Activated T-helper 9 cell treated with anti-CD3 and anti-CD28 coated beads, Interleukin-2, amount 50 U/mL, for 16 hours (primary cell): ENCODE data around the gene RAET1E.
"Not testable (repeated sequence)": the region's sequence is repeated elsewhere in the genome, so short reads cannot be mapped to it uniquely, and the experiment has no call there.

Experiments used
- DNase-seq: peaks from one replicate; pipeline ENCODE4 v3.0.0-alpha.2; 2020; ENCODE audit warnings: low read depth

The RAET1E gene, protein sequence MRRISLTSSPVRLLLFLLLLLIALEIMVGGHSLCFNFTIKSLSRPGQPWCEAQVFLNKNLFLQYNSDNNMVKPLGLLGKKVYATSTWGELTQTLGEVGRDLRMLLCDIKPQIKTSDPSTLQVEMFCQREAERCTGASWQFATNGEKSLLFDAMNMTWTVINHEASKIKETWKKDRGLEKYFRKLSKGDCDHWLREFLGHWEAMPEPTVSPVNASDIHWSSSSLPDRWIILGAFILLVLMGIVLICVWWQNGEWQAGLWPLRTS

DNA sequence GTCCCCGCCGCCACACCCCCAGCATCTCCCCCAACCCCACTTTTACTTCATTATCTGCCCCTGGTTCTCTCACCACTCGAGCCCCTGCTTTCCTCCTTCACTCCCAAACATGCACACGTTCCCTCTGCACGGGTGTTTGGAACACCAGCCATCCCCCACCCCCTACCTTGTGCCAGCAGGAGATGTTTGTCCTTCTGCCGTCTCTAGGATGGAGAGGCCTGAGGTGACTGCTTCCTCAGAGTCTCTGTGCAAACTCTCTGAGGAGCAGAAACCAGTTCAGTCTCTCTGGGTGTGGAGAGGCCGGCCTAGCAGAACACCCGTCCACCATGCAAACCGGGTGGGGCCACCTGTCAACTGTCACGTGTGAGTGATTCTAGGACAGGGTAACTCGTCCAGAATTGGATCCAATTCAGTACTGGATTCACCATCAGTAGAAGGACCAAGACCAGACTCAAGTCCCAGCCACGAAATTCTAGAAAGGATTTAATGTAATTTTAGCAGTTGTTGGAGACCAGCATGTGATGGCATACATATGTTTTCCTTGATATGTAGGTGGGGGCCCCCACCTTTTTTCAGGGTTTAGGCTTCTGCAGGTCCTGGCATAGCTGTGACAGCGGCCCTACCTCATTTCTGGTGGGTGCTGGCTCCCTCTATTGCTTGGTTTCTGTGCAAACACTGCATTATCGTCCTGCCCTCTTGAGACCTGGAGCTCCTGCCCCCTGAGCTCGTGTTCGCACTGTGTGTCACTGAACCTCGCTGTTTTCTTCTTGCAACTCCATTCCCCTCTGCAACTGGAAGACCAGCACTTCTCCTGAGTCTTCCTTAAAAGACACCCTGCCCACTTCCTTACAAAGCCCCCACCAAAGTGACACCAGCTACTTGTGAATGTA lies at the start of gene RAET1E:
RAET1E (minus strand) TSS at position 259 of the 890 bp plus-strand sequence. CDS start 7,212 bp downstream, outside the sequence.
- no peak for DNase-seq

DNA sequence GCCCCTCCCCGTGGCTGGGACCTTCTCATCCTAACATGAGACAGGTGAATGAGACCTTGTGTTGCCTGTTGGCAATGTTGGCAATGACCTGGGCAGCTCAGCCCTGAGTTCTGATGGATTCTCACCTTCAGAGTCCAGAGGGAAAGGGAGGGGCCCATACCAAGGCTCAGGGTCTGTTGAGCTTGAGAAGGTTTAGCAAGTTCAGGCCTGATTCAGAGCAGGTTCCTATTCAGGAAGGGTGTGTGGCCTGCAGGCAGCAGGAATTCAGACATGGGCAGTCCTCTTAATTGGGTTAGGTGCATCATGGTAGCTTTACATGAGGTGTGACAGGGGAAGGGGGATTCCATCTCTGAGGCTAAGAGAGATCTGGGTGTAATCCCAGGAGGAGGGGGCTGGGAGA lies 49.6 kb upstream of the RAET1E start:
- not testable (repeated sequence) for DNase-seq

- DNase-seq: not testable (repeated sequence)
Measured at GRCh38 chr6:149946631-149947030, 48.7 kb upstream of the RAET1E start.

GRCh38 chr6:149945276-149945675 lies 47.4 kb upstream of the RAET1E start:
- not testable (repeated sequence) for DNase-seq

DNA sequence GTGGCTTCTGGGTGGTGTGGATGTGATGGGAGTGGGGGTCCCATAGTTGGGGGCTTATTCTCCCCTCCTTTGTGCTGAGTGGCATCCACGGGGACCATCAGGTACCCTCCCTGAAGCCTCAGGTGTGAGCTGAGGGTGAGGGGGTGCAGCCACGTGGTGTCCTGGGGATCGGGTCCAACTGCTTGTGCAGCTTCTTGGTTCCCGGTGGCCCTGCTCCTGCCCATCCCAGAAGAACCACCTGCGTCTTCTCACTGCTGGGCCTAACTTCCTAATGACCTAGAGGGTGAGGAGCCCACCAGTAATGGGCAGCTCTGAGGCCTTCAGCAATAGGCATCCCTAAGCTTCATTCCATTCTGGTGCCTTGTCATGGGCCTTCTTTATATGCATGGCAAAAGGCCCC lies 45.4 kb upstream of the RAET1E start:
- DNase-seq: not testable (repeated sequence)

DNA sequence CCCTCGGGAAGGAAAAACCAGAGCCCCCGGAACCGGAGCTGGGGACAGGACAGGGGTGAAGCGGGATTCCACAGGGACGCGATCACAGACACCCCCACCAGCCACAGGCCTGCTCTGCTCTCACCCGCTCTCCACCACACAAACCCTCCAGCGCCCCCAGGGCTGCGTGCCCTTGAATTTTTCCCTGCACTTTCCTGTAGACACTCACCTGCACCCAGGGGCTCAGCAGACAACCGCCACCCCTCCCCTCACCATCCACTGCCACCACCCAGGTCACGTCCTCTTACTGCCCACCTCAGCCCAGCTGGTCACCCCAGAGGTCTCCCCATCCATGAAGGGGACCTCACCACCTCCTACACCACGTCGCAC lies 44.5 kb upstream of the RAET1E start:
- no peak for DNase-seq

- peak; percentile 82 for DNase-seq
Measured at GRCh38 chr6:149941583-149942460, 43.9 kb upstream of the RAET1E start, which contains the start of gene ULBP2. TSS of gene ULBP2 (plus strand) at chr6:149942014. CDS start at chr6:149942073, 59 bp downstream.

- no peak for DNase-seq
Measured at GRCh38 chr6:149940672-149940982, 42.7 kb upstream of the RAET1E start.

DNA sequence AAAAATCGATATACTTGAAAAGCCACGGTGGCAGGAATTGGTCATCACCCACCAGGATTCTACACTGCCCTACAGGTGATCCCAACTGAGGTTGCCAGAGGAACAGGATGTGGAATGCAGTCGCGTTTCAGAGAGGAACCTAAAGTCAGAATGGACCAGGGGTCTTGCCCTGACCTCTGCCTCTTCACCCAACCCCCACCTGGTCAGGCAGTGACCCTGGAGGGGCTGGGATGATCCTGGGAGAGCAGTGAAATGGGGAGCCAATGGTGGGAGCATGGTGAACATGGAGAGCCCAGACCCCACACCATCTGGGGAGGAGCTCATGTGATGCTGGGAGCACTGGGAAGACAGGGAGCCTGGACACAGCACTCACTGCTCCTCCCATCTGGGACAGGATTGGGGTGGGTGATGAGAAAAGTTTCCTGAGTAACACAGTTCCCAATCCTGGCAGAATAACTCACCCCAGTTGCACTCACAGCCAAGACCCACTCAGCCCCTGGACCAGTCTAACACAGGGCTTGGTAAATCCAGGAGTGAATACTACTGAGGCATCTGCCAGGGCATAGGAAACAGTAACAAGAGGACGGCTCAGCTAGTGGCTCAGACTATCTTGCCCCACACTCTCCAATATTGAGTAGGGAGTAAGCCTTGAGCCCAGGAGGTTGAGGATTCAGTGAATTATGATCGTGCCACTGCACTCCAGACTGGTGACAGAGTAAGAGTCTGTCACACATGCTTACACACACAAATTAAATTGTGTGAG lies 42.2 kb upstream of the RAET1E start:
- DNase-seq: no peak

- DNase-seq: no peak
Measured at GRCh38 chr6:149939356-149939648, 41.4 kb upstream of the RAET1E start.

DNA sequence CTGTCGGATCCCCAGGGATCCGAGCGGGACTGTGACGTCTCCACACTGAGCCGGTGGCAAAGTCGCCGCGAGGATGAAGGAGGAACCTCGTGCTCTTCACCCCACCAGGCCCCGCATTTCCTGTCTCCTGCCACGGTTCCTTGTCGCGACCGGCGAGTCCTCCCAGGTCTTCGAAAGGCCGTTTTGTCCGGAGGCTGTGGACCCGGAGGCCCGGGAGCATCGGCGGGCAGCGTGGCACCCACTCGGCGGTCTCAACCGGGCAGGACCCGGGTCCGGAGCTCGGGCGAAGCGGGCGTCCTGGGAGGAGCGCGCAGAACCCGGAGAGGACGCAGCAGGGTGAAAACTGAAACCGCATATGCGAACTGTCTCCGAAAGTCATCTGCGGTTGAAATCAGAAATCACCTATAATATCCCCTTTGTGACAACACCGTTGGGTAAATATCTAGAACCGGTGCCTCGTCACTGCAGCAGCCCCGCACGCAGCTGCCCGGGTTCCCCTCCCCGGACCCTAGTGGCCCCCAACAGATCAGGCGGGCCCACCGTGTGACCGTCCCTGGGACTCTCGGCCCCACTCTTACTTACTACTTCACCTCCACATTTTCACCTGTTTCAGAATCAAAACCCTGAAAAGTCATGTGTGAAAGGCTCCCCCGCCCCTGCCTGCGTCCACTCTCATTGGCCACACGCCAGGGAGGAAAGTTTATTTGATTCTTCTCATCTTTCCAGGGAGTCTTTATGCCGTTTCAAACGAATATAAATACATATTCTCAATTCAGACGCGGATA lies 40.9 kb upstream of the RAET1E start:
- peak; percentile 30 for DNase-seq

DNA sequence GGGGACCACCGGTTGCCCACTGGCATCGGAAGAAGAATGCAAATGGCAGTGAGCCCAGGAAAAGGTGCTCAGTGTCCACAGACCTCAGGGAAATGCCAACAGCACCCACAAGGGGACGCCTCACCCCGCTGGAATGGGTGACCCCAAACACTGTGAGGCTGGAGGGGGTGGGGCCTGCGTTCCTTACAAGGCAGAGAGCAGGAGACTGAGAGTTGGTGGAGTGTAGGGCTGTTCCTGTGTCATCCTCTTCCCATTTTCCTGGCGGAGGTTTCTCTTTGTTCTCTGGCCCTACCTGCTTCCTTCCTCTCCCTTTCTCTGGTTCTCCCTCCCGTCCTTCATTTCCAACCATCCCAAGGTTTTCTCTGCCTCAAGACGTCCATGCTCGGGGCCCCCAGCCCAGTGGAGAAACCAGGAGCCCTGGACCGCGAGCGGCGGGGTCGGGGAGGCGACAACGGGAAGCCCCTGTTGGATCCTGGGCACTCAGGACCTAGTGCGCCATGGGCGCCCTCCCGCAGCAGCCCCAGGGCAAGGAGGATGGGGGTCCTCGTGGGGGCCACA lies 40.2 kb upstream of the RAET1E start:
- DNase-seq: not testable (repeated sequence)

DNA sequence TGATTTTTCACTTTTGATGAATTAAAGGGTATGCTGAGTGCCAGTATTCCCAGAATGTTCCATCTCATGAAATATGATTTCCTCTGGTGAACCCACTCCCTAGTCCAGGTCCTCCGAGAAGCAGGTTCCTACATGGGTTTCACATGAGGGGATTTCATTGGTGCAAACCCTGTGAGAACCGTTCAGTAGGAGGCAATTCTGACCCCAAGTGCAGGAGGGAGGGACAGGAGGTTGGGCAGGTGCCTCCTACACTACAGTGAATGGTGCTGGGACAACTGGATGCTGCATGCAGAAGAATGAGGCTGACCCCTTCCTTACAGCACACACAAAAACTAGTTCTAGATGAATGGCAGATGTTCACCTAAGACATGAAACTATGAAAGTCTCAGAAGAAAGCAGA lies 38.8 kb upstream of the RAET1E start:
- no peak for DNase-seq

DNA sequence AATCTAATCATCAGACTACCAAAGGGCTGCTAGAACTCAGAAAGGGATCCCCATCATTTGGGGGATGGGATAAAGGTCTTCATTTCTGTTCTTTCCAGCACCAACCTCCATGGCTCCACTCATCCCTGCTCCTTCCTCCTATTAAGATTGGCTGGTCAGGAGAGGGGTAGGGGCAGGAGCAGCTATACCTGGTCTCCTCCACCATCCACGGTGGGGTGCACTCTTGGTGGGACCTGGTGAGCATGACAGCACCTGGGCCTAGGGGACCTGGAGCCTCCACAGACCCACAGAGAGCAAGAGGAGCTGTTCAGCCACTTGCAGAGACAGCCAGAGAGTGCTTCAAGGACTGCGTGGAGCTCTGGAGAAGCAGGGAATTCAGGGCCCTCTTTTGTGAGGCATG lies 37.8 kb upstream of the RAET1E start:
- no peak for DNase-seq

- no peak for DNase-seq
Measured at GRCh38 chr6:149935246-149935645, 37.3 kb upstream of the RAET1E start.

DNA sequence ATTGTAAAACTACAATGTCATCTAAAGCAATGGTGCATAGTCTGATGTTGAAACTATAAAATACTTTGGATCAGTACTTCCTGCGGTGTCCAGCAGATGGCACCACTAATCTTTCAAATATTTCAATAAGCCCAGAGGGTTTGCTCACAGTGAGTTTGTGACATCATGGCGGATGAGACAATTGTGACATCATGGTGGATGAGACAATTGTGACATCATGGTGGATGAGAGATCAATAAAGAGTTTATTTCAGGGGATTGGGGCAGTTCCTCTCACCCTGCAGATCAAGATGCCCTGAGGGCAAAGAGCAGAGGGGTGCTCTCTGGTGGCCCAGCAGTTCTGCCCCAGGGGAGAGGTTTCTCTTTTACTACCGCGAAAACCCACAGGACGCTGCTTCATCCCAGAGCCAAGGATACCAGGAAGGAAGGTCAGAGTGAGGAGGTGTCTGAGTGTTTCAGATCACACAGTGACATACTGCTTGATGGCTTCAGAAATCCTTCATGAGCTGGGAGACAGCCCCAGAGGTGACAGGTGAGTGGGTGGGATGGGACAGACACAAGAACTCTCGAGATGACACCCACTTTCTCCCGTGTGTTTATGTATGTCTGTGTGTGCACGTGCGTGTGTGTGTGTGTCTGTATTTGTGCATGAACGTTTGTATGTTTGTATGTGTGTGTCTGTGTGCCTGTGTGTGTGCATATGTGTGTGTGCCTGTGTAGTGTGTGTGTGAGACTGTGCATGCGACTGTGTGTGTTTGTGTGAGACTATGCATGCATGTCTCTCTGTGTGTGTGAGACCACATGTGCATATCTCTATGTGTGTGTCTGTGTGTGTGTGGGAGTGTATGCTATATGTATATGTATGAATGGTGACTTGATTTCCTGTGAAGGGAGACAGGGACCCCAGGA lies 36.6 kb upstream of the RAET1E start:
- peak; percentile 52 for DNase-seq

- no peak for DNase-seq
Measured at GRCh38 chr6:149933461-149933860, 35.5 kb upstream of the RAET1E start.

GRCh38 chr6:149933036-149933435 lies 35.1 kb upstream of the RAET1E start:
- no peak for DNase-seq

- no peak for DNase-seq
Measured at GRCh38 chr6:149931501-149931900, 33.6 kb upstream of the RAET1E start.

DNA sequence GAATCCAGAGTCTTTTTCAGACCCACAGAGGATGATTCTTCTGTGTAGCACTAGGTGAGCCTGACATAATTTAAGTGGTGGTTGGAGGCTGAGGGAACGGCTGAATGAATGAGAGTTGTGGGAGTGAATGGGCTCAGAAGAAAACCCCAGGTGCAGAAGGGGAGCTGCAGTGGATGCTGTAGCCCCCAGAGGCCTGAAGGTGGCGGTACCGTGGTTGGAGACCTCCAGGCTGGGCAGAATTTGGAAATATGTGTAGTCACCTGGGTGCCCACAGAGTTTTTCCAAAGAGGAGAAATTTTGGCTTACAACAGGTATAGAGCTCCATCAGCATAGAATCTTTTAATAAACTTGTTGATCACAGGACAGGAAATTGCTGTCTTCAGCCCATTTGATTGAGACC lies 31.5 kb upstream of the RAET1E start:
- no peak for DNase-seq
